ENCODE measurements around the gene RNF115. TPM values are rescaled to one million over a fixed set of nuclear protein-coding genes. Genes with fewer than 3 reads are reported as not detected.
"Not testable (repeated sequence)": the region's sequence is repeated elsewhere in the genome, so short reads cannot be mapped to it uniquely, and the experiment has no call there.

The RNF115 gene
- polyA plus RNA-seq, 1 of the 3 experiments (the other 2 are of a cell fraction): 4.8 TPM

- H2AFZ ChIP-seq (ENCODE audit: low read depth); H3K9me2 ChIP-seq; H3K9me3 ChIP-seq; H4K20me1 ChIP-seq (ENCODE audit: insufficient read depth); H3K27me3 ChIP-seq (ENCODE audit: insufficient read depth); H3K9ac ChIP-seq; H3K79me2 ChIP-seq (ENCODE audit: insufficient read depth); POLR2A ChIA-PET; CTCF ChIA-PET; H3K36me3 ChIP-seq (replicated peaks in 1 of 2; ENCODE audit: control insufficient read depth in 1 of 2, insufficient read depth in 2 of 2, low read length in 1 of 2); H3K4me3 ChIP-seq (ENCODE audit: low read depth in 2 of 2, low read length in 1 of 2); H3F3A ChIP-seq (replicated peaks; ENCODE audit: insufficient read depth); H3K4me2 ChIP-seq; H3K27ac ChIP-seq (ENCODE audit: low read depth in 2 of 2, low read length in 1 of 2); DNase-seq: not testable (repeated sequence)
- 90% methylated on average over 5 of the region's 5 CpGs for WGBS (ENCODE audit: low lambda C conversion rate)
- peaks cover 0 to 25% of the 10 kb centered on the region in 2 experiments; a peak in 1 of 4 replicates for H3K4me1 ChIP-seq (ENCODE audit: control insufficient read depth in 1 of 2, insufficient read depth in 2 of 2, low read depth in 1 of 2, low read length in 1 of 2)
Measured at GRCh38 chr1:145718465-145718864, 105.4 kb downstream of the RNF115 start.

GRCh38 chr1:145717833-145718232 lies 106.1 kb downstream of the RNF115 start:
- DNase-seq: no peak
- no peak overlapping the region for H3K9ac ChIP-seq
- no peak overlapping the region for H3K4me2 ChIP-seq
- no peaks in the 10 kb centered on the region for H4K20me1 ChIP-seq (ENCODE audit: insufficient read depth)
- POLR2A ChIA-PET: no interaction called here
- CTCF ChIA-PET: no interaction called here
- no peaks in the 10 kb centered on the region for H3K9me3 ChIP-seq
- no peak overlapping the region for H3K4me3 ChIP-seq (ENCODE audit: low read depth in 2 of 2, low read length in 1 of 2)
- WGBS (ENCODE audit: low lambda C conversion rate): 45% methylated on average over 1 of the region's 1 CpG
- no peaks in the 10 kb centered on the region for H3K9me2 ChIP-seq
- H3K79me2 ChIP-seq (ENCODE audit: insufficient read depth): no peaks in the 10 kb centered on the region
- no peaks in the 10 kb centered on the region for H3K27me3 ChIP-seq (ENCODE audit: insufficient read depth)
- peaks cover 0 to 25% of the 10 kb centered on the region in 2 experiments; a peak in 1 of 4 replicates for H3K4me1 ChIP-seq (ENCODE audit: control insufficient read depth in 1 of 2, insufficient read depth in 2 of 2, low read depth in 1 of 2, low read length in 1 of 2)
- TF ChIP-seq PBX3 (IDR thresholded peaks at IDR 0.05) (no peak), ELF1 (IDR thresholded peaks at IDR 0.05) (no peak), SMC3 (IDR thresholded peaks at IDR 0.05; ENCODE audit: low read depth, low read length) (no peak), GABPA (IDR thresholded peaks at IDR 0.05; ENCODE audit: low read depth) (no peak), FOSL2 (IDR thresholded peaks at IDR 0.05; ENCODE audit: borderline replicate concordance, low read depth) (no peak), FOXM1 (IDR thresholded peaks at IDR 0.05; ENCODE audit: low read depth) (no peak)
- no peaks in the 10 kb centered on the region for H3K36me3 ChIP-seq (replicated peaks in 1 of 2; ENCODE audit: control insufficient read depth in 1 of 2, insufficient read depth in 2 of 2, low read length in 1 of 2)
- H3K27ac ChIP-seq (ENCODE audit: low read depth in 2 of 2, low read length in 1 of 2): no peak overlapping the region
- no peak overlapping the region for H2AFZ ChIP-seq (ENCODE audit: low read depth)
- H3F3A ChIP-seq (replicated peaks; ENCODE audit: insufficient read depth): peaks cover under 1% of the 10 kb centered on the region

DNA sequence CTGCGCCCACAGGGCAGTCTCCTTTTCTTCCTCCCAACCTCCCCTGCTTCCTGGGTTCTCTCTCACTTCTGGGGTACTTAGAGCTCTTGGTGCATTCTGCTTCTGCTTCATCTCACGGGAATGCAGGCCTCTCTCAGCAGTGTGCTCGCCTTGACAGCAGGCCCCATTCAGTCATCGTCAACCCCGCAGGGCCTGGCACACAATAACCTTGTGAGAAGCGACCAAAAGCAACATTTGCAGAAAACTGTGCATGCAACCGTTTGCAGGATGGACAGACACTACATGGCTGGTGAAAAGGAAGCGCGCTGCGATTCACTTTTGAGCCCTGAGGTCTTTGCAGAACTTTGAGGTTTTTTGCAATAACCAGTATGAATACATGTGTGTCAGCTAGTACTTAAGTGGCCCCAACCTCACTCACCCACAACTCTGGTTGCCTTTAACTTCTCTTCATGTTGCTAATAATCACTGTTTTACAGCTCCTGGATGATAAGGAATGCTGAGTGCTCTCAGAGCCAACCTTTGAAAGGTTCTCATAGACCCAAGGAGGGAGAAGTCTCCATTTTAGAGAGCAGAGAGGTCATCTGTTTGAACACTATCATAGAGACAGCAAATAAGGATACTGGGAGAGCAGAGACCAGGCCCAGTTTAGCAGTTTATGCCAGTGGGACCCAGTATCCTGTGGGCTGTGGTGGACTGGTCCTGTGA lies 107.1 kb downstream of the RNF115 start:
- TF ChIP-seq RAD21 (IDR thresholded peaks at IDR 0.05; ENCODE audit: low read length) (no peak), FOXM1 (IDR thresholded peaks at IDR 0.05; ENCODE audit: low read depth) (no peak), PBX3 (IDR thresholded peaks at IDR 0.05) (no peak), TCF12 (IDR thresholded peaks at IDR 0.05) (no peak), POLR2AphosphoS5 (IDR thresholded peaks at IDR 0.05; ENCODE audit: low read depth, low read length) (no peak), FOSL2 (IDR thresholded peaks at IDR 0.05; ENCODE audit: borderline replicate concordance, low read depth) (no peak)
- TF ChIP-seq, protein P1, sequence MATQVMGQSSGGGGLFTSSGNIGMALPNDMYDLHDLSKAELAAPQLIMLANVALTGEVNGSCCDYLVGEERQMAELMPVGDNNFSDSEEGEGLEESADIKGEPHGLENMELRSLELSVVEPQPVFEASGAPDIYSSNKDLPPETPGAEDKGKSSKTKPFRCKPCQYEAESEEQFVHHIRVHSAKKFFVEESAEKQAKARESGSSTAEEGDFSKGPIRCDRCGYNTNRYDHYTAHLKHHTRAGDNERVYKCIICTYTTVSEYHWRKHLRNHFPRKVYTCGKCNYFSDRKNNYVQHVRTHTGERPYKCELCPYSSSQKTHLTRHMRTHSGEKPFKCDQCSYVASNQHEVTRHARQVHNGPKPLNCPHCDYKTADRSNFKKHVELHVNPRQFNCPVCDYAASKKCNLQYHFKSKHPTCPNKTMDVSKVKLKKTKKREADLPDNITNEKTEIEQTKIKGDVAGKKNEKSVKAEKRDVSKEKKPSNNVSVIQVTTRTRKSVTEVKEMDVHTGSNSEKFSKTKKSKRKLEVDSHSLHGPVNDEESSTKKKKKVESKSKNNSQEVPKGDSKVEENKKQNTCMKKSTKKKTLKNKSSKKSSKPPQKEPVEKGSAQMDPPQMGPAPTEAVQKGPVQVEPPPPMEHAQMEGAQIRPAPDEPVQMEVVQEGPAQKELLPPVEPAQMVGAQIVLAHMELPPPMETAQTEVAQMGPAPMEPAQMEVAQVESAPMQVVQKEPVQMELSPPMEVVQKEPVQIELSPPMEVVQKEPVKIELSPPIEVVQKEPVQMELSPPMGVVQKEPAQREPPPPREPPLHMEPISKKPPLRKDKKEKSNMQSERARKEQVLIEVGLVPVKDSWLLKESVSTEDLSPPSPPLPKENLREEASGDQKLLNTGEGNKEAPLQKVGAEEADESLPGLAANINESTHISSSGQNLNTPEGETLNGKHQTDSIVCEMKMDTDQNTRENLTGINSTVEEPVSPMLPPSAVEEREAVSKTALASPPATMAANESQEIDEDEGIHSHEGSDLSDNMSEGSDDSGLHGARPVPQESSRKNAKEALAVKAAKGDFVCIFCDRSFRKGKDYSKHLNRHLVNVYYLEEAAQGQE (IDR thresholded peaks at IDR 0.05; ENCODE audit: low read depth, low read length): no peak
- no peaks in the 10 kb centered on the region for H3K9me2 ChIP-seq
- H3K4me1 ChIP-seq (ENCODE audit: control insufficient read depth in 1 of 2, insufficient read depth in 2 of 2, low read depth in 1 of 2, low read length in 1 of 2): peaks cover 0 to 25% of the 10 kb centered on the region in 2 experiments; a peak in 1 of 4 replicates
- no peaks in the 10 kb centered on the region for H4K20me1 ChIP-seq (ENCODE audit: insufficient read depth)
- H3K27me3 ChIP-seq (ENCODE audit: insufficient read depth): no peaks in the 10 kb centered on the region
- CTCF ChIA-PET: no interaction called here
- no peak overlapping the region for H3K9ac ChIP-seq
- no peaks in the 10 kb centered on the region for H3K36me3 ChIP-seq (replicated peaks in 1 of 2; ENCODE audit: control insufficient read depth in 1 of 2, insufficient read depth in 2 of 2, low read length in 1 of 2)
- H2AFZ ChIP-seq (ENCODE audit: low read depth): no peak overlapping the region
- POLR2A ChIA-PET: no interaction called here
- H3K9me3 ChIP-seq: no peaks in the 10 kb centered on the region
- H3K79me2 ChIP-seq (ENCODE audit: insufficient read depth): no peaks in the 10 kb centered on the region
- no peak overlapping the region for H3K4me3 ChIP-seq (ENCODE audit: low read depth in 2 of 2, low read length in 1 of 2)
- DNase-seq: no peak
- H3K4me2 ChIP-seq: no peak overlapping the region
- 74% methylated on average over 10 of the region's 10 CpGs for WGBS (ENCODE audit: low lambda C conversion rate)
- H3K27ac ChIP-seq (ENCODE audit: low read depth in 2 of 2, low read length in 1 of 2): peak overlapping the region in 1 of 2 experiments; percentile 47; a peak in 2 of 4 replicates
- no peaks in the 10 kb centered on the region for H3F3A ChIP-seq (replicated peaks; ENCODE audit: insufficient read depth)
